ENCODE results near the gene ARHGEF2.

- TF ChIP-seq CTCF (IDR thresholded peaks at IDR 0.05; ENCODE audit: low read depth, low read length, poor library complexity, severe bottlenecking) (no peak), EZH2phosphoT487 (IDR thresholded peaks at IDR 0.05; ENCODE audit: borderline replicate concordance, low read length) (no peak)
These were observed 68.5 kb downstream of the ARHGEF2 start for GRCh38 chr1:155909894-155910293.
